HAP-1 (cell line): Measurements from ENCODE around the gene PDE4B.
"Not testable (repeated sequence)": the region's sequence is repeated elsewhere in the genome, so short reads cannot be mapped to it uniquely, and the experiment has no call there.

Source experiments
- DNase-seq, 2 experiments: peaks; one replicate each; pipeline ENCODE4 v3.0.0-alpha.2; 2016 to 2020; ENCODE audit warnings: low spot score in 2 of 2
- H3K27me3 ChIP-seq: fragments of 250-450 bp; sonication (Bioruptor Pico); 2 replicates; pipeline ENCODE4 v1.5.1; 2020; ENCODE audit warnings: low read depth, mild to moderate bottlenecking, moderate library complexity
- H3K36me3 ChIP-seq: fragments of 250-450 bp; sonication (Bioruptor Pico); replicated peaks from 2 replicates; pipeline ENCODE4 v1.5.1; 2020; ENCODE audit warnings: mild to moderate bottlenecking
- H3K4me1 ChIP-seq: fragments of 250-450 bp; sonication (Bioruptor Pico); 2 replicates; pipeline ENCODE4 v1.5.1; 2020; ENCODE audit warnings: mild to moderate bottlenecking
- H3K4me3 ChIP-seq: fragments of 250-450 bp; sonication (Bioruptor Pico); 2 replicates; pipeline ENCODE4 v1.5.1; 2020; ENCODE audit warnings: mild to moderate bottlenecking, moderate library complexity
- H3K9me3 ChIP-seq: fragments of 250-450 bp; sonication (Bioruptor Pico); 2 replicates; pipeline ENCODE4 v1.5.1; 2020; ENCODE audit warnings: mild to moderate bottlenecking, moderate library complexity
- in situ Hi-C: fragments of 300-500 bp; cut with MboI; formaldehyde crosslinking; loops from 3 replicates; pipeline ENCODE4 v1.14.3; 2020; ENCODE audit warnings: low sequenced_read_pairs, inconsistent platforms, mixed read lengths

PDE4B gene

GRCh38 chr1:65958561-65959350, 166.1 kb downstream of the PDE4B start:
- no peaks in the 10 kb centered on the region for H3K36me3 ChIP-seq
- H3K4me1 ChIP-seq = no peaks in the 10 kb centered on the region
- no peaks in the 10 kb centered on the region for H3K9me3 ChIP-seq
- H3K4me3 ChIP-seq = no peak overlapping the region
- H3K27me3 ChIP-seq = peaks cover 7% of the 10 kb centered on the region
- DNase-seq = peak in 1 of 2 experiments; percentile 34
- in situ Hi-C loops = no loop called here

- peaks cover 4% of the 10 kb centered on the region for H3K27me3 ChIP-seq
- H3K36me3 ChIP-seq = no peaks in the 10 kb centered on the region
- H3K9me3 ChIP-seq = no peaks in the 10 kb centered on the region
- DNase-seq = no peak
- H3K4me1 ChIP-seq = no peaks in the 10 kb centered on the region
- in situ Hi-C loops = loop anchor here (5.0 kb wide), 1 partner anchor 282 kb away; no protein-coding TSS in a partner anchor
- no peak overlapping the region for H3K4me3 ChIP-seq
These were observed 167.3 kb downstream of the PDE4B start for GRCh38 chr1:65959896-65960567.

GRCh38 chr1:65963156-65963888, 170.6 kb downstream of the PDE4B start:
- H3K36me3 ChIP-seq = no peaks in the 10 kb centered on the region
- in situ Hi-C loops = loop anchor here (5.0 kb wide), 1 partner anchor 279 kb away; no protein-coding TSS in a partner anchor
- no peaks in the 10 kb centered on the region for H3K4me1 ChIP-seq
- no peak for DNase-seq
- H3K27me3 ChIP-seq = peaks cover 4% of the 10 kb centered on the region
- no peak overlapping the region for H3K4me3 ChIP-seq
- no peaks in the 10 kb centered on the region for H3K9me3 ChIP-seq

- in situ Hi-C loops = loop anchor here (5.0 kb wide), 1 partner anchor 278 kb away; no protein-coding TSS in a partner anchor
- H3K4me1 ChIP-seq = no peaks in the 10 kb centered on the region
- peaks cover 4% of the 10 kb centered on the region for H3K27me3 ChIP-seq
- H3K4me3 ChIP-seq = no peak overlapping the region
- no peaks in the 10 kb centered on the region for H3K9me3 ChIP-seq
- no peaks in the 10 kb centered on the region for H3K36me3 ChIP-seq
- no peak for DNase-seq
These were observed 171.4 kb downstream of the PDE4B start for GRCh38 chr1:65964123-65964522.

- H3K9me3 ChIP-seq = no peaks in the 10 kb centered on the region
- no peaks in the 10 kb centered on the region for H3K36me3 ChIP-seq
- no peaks in the 10 kb centered on the region for H3K4me1 ChIP-seq
- no peak overlapping the region for H3K4me3 ChIP-seq
- DNase-seq = no peak
- in situ Hi-C loops = no loop called here
- peaks cover under 1% of the 10 kb centered on the region; the same call in 1 of the 2 replicates for H3K27me3 ChIP-seq
These were observed 172.7 kb downstream of the PDE4B start for GRCh38 chr1:65965112-65965996.

- H3K36me3 ChIP-seq, DNase-seq, H3K4me3 ChIP-seq, in situ Hi-C loops, H3K4me1 ChIP-seq, H3K9me3 ChIP-seq, H3K27me3 ChIP-seq: not testable (repeated sequence)
These were observed 174.8 kb downstream of the PDE4B start for GRCh38 chr1:65967492-65967891.

- DNase-seq = no peak
- Histone ChIP-seq H3K4me1 (no peaks in the 10 kb centered on the region), H3K36me3 (no peaks in the 10 kb centered on the region), H3K27me3 (peaks cover 3% of the 10 kb centered on the region; the same call in 1 of the 2 replicates), H3K9me3 (no peaks in the 10 kb centered on the region), H3K4me3 (no peak overlapping the region)
- in situ Hi-C loops = no loop called here
These were observed 178.9 kb downstream of the PDE4B start for GRCh38 chr1:65971547-65971946.

GRCh38 chr1:65975708-65976107, 183.0 kb downstream of the PDE4B start:
- Histone ChIP-seq H3K9me3 (no peaks in the 10 kb centered on the region), H3K4me3 (no peak overlapping the region), H3K27me3 (peaks cover 3% of the 10 kb centered on the region; the same call in 1 of the 2 replicates), H3K4me1 (no peaks in the 10 kb centered on the region), H3K36me3 (no peaks in the 10 kb centered on the region)
- in situ Hi-C loops = no loop called here
- DNase-seq = no peak

GRCh38 chr1:65979136-65980044, 186.7 kb downstream of the PDE4B start:
- DNase-seq = no peak
- no peaks in the 10 kb centered on the region for H3K4me1 ChIP-seq
- no peaks in the 10 kb centered on the region for H3K36me3 ChIP-seq
- H3K9me3 ChIP-seq = no peaks in the 10 kb centered on the region
- no peaks in the 10 kb centered on the region for H3K27me3 ChIP-seq
- H3K4me3 ChIP-seq = no peak overlapping the region
- in situ Hi-C loops = no loop called here

- H3K9me3 ChIP-seq = no peaks in the 10 kb centered on the region
- DNase-seq = no peak
- in situ Hi-C loops = no loop called here
- no peak overlapping the region for H3K4me3 ChIP-seq
- no peaks in the 10 kb centered on the region for H3K36me3 ChIP-seq
- no peaks in the 10 kb centered on the region for H3K27me3 ChIP-seq
- H3K4me1 ChIP-seq = no peaks in the 10 kb centered on the region
These were observed 187.5 kb downstream of the PDE4B start for GRCh38 chr1:65980237-65980636.

- no peaks in the 10 kb centered on the region for H3K4me1 ChIP-seq
- in situ Hi-C loops = no loop called here
- no peak for DNase-seq
- no peaks in the 10 kb centered on the region for H3K36me3 ChIP-seq
- H3K9me3 ChIP-seq = no peaks in the 10 kb centered on the region
- H3K27me3 ChIP-seq = no peaks in the 10 kb centered on the region
- no peak overlapping the region for H3K4me3 ChIP-seq
These were observed 190.8 kb downstream of the PDE4B start for GRCh38 chr1:65983500-65983899.

- Histone ChIP-seq H3K9me3 (no peaks in the 10 kb centered on the region), H3K27me3 (no peaks in the 10 kb centered on the region), H3K36me3 (no peaks in the 10 kb centered on the region), H3K4me1 (no peaks in the 10 kb centered on the region), H3K4me3 (no peak overlapping the region)
- in situ Hi-C loops = no loop called here
- DNase-seq = no peak
These were observed 192.8 kb downstream of the PDE4B start for GRCh38 chr1:65985393-65986066.
